NCI-H1048 (cell line): ENCODE results near the gene SMARCD2.
"Not testable (repeated sequence)": the region's sequence is repeated elsewhere in the genome, so short reads cannot be mapped to it uniquely, and the experiment has no call there.

Experiments
- DNase-seq: peaks from one replicate; lab custom pipeline; 2025; lab: John Stamatoyannopoulos, UW

SMARCD2 gene

GRCh38 chr17:63800783-63801182, 41.7 kb downstream of the SMARCD2 start:
- no peak for DNase-seq

GRCh38 chr17:63798572-63799106, 43.8 kb downstream of the SMARCD2 start:
- DNase-seq: no peak

- DNase-seq: not testable (repeated sequence)
Measured at GRCh38 chr17:63796375-63796774, 46.1 kb downstream of the SMARCD2 start.

- DNase-seq: no peak
Measured at GRCh38 chr17:63792055-63792729, 50.3 kb downstream of the SMARCD2 start.

- DNase-seq: no peak
Measured at GRCh38 chr17:63790057-63790456, 52.4 kb downstream of the SMARCD2 start.

- DNase-seq: no peak
Measured at GRCh38 chr17:63786971-63787711, 55.3 kb downstream of the SMARCD2 start.

DNA sequence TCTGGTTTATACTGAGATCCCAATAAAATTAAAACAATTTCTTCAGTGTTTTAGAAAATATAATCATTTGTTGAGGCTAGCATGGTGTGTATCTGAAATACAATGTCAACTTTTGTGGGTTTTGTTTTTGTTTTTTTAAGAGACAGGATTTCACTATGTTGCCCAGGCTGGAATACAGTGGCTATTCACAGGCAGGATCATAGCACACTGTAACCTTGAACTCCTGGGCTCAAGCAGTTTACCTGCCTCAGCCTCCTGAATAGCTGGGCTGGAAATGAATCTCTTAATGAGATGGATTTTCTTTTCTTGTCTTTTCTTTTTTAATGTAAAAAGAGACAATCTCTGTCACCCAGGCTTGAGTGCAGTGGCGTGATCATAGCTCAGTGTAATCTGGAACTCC, 56.4 kb downstream of the SMARCD2 start:
- no peak for DNase-seq

DNA sequence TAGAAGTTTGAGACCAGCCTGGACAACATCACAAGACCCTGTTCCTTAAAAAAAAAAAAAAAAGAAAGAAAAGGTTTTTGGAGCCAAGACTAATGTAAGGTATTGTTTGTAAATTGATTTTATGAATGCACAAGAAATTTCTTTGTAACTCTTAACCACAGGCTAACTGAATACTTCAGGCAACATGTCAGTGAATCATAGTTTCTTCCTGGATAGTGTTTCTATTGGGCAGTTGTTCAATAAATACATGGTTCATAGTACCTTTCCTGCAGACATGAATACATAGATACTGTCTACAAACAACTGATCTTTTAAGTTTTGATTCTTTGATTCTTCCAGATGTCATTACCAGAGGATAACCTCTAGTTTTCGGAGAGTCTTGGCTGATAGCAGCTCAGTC, 56.9 kb downstream of the SMARCD2 start:
- DNase-seq: no peak

GRCh38 chr17:63783522-63783921, 59.0 kb downstream of the SMARCD2 start:
- no peak for DNase-seq
